Left lung (tissue), 10 donors: ENCODE results near the gene IL22. TPM values are rescaled to one million over a fixed set of nuclear protein-coding genes. Genes with fewer than 3 reads are reported as not detected.

Experiments
- ATAC-seq: fragments of 200-7000 bp; cut with Tn5 transposase; one replicate; pipeline ENCODE4 v1.9.1; 2020; ENCODE audit warnings: moderate library complexity
- DNase-seq, 4 donors: peaks; one replicate each; pipeline ENCODE4 v3.0.0-alpha.2; 2013 to 2020
- H3K27ac ChIP-seq, 2 donors: fragments of 200-600 bp; sonication (generic) in 1 of 2; one replicate each; pipeline versions ENCODE4 v1.5.0 to v1.8.0; 2020 to 2021
- H3K27me3 ChIP-seq, 2 donors: fragments of 200-600 bp; sonication (generic) in 1 of 2; one replicate each; pipeline versions ENCODE4 v1.5.0 to v1.8.0; 2020 to 2021
- H3K36me3 ChIP-seq, 2 donors: fragments of 200-600 bp; sonication (generic) in 1 of 2; one replicate each; pipeline versions ENCODE4 v1.5.0 to v1.8.0; 2020 to 2021
- H3K4me1 ChIP-seq, 2 donors: fragments of 200-600 bp; one replicate each; pipeline ENCODE4 v1.8.0; 2021
- H3K4me3 ChIP-seq, 2 donors: fragments of 200-600 bp; sonication (generic) in 1 of 2; one replicate each; pipeline versions ENCODE4 v1.5.0 to v1.8.0; 2020 to 2021; ENCODE audit warnings: mild to moderate bottlenecking in 1 of 2
- H3K9me3 ChIP-seq, 2 donors: fragments of 200-600 bp; sonication (generic) in 1 of 2; one replicate each; pipeline versions ENCODE4 v1.5.0 to v1.8.0; 2020 to 2021
- intact Hi-C, 2 donors: fragments of 100-400 bp; cut with DNase I; formaldehyde crosslinking; loops; one replicate each; pipeline versions ENCODE4 v1.11.2 to v1.14.2; 2022
- polyA plus RNA-seq, 6 donors: library from polyadenylated mRNA; unstranded; fragments of 120-200 nt; gene quantifications; one replicate each; pipeline ENCODE4 v1.2.1, GENCODE V29; 2013; ENCODE audit not compliant: insufficient read length in 6 of 6
- total RNA-seq, 2 donors: library from RNA; stranded (reverse); fragmentation: NEBNext Ultra II Directional; extraction: Animal tissue kit (Norgen Biotek cat#: 25700); gene quantifications; one replicate each; pipeline ENCODE4 v1.2.1, GENCODE V29; 2021
- TF ChIP-seq, protein P1 (sequence below), 2 donors: fragments of 200-600 bp; sonication (generic) in 1 of 2; IDR thresholded peaks; one replicate each; pipeline versions ENCODE4 v1.5.0 to v1.8.0; 2021; ENCODE audit warnings: antibody characterized with exemption in 2 of 2
- donor health status: DM: no; HTN: yes; CAD: no.
- donor health status: DM: no; HTN: no; CAD: no.

IL22 gene
- total and polyA plus RNA-seq, 8 donors: not detected

DNA sequence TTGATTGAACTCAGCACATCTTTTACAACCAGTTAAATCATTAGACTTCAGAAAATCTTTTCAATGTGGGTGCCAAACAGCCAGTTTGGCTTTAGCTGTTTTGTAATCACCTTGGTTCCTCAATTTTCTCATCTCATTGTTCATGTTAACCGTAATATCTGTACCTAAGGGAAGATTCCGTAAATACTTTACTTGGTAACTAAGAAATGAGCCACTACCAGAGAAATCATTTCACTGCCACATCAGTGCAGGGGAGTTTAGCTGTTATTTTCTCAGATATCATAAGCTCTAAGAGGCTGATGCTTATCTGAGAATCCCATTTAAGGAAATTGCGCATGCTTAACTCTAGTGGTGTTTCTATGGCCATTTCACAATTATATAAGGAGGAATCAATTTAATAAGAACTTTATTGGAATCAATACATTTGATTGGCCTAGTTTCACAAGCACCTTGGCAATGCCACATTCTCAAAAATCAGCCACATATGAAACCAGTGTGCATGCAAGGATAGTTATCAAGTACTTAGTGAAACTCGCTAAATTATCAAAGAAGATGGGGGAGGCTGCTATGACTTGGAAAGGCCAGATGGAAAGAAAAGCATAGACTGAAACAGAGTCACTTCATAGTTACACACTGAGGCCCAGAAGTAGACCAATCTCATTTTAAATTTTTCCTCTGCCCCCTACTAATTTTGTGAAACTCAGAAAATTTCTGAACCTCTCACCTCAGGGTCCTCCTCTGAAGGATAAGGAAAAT, 28.1 kb upstream of the IL22 start:
- intact Hi-C loops: no loop called here
- TF ChIP-seq, protein P1, sequence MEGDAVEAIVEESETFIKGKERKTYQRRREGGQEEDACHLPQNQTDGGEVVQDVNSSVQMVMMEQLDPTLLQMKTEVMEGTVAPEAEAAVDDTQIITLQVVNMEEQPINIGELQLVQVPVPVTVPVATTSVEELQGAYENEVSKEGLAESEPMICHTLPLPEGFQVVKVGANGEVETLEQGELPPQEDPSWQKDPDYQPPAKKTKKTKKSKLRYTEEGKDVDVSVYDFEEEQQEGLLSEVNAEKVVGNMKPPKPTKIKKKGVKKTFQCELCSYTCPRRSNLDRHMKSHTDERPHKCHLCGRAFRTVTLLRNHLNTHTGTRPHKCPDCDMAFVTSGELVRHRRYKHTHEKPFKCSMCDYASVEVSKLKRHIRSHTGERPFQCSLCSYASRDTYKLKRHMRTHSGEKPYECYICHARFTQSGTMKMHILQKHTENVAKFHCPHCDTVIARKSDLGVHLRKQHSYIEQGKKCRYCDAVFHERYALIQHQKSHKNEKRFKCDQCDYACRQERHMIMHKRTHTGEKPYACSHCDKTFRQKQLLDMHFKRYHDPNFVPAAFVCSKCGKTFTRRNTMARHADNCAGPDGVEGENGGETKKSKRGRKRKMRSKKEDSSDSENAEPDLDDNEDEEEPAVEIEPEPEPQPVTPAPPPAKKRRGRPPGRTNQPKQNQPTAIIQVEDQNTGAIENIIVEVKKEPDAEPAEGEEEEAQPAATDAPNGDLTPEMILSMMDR (IDR thresholded peaks at IDR 0.05): no peak
- no peak for ATAC-seq
- Histone ChIP-seq H3K9me3 (no peaks in the 10 kb centered on the region), H3K4me3 (no peak overlapping the region), H3K27ac (no peak overlapping the region), H3K27me3 (no peaks in the 10 kb centered on the region), H3K36me3 (no peaks in the 10 kb centered on the region), H3K4me1 (no peaks in the 10 kb centered on the region)
- DNase-seq: no peak

DNA sequence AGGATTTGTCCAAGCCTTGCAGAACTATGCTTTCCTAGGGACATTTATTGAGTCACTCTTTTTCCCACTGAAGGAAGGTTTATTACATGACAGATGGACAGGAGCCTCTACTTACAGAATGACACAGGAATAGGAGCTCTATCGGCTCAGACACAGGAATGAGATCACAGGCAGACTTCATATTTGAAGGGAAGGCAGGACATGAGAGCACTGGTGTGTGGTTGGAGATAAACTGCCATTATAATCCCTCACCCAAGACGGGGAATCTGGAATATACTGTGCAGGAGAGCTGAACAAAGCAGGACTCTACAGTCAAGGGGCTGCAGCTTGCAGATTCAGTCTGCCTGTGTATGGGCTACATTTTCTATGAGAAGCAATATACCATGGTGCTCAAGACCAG, 26.8 kb upstream of the IL22 start:
- Histone ChIP-seq H3K4me1 (no peaks in the 10 kb centered on the region), H3K4me3 (no peak overlapping the region), H3K27me3 (no peaks in the 10 kb centered on the region), H3K9me3 (no peaks in the 10 kb centered on the region), H3K36me3 (no peaks in the 10 kb centered on the region), H3K27ac (no peak overlapping the region)
- ATAC-seq: no peak
- TF ChIP-seq, protein P1 (IDR thresholded peaks at IDR 0.05): no peak
- no peak for DNase-seq
- intact Hi-C loops: no loop called here

DNA sequence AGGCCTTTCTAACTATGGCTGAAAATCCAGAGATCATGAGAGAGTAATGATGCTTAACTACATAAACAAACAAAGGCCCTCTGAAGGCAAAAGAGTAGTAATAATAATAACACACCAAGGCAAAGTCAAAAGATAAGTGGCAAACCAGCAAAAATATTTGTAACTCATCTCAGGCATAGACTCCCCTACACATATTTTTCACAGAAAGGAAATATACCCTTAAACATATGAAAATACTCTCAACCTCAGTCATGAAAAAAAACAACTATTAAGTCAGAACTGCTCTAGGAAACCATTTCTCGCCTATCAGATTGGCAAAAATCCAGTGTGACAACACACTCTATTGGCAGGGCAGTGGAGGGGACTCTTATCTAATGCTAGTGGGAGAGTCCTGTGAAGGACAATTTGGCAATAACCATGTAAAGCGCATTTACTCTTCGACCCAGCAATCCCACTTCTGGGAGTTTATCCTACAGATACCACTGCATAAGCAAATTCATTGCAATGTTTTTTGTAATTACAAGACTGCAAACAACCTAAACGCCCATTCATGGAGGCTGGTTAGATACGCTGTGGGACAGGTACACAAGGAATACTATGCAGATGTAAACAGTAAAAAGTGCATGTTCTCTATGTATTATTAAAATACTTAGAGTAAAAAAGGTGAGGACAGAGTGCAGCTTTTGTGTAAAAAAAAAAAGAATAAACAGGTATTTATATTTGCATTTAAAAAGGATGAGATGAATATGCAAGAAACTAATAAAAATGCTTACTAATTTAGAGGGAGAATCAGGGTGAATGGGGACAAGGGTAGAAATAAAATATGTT, 26.0 kb upstream of the IL22 start:
- Histone ChIP-seq H3K4me3 (no peak overlapping the region), H3K9me3 (no peaks in the 10 kb centered on the region), H3K36me3 (no peaks in the 10 kb centered on the region), H3K27me3 (no peaks in the 10 kb centered on the region), H3K4me1 (no peaks in the 10 kb centered on the region), H3K27ac (no peak overlapping the region)
- ATAC-seq (no peak), DNase-seq (peak in 1 of 4 donors; percentile 38)
- intact Hi-C loops: no loop called here
- TF ChIP-seq, protein P1 (IDR thresholded peaks at IDR 0.05): no peak

DNA sequence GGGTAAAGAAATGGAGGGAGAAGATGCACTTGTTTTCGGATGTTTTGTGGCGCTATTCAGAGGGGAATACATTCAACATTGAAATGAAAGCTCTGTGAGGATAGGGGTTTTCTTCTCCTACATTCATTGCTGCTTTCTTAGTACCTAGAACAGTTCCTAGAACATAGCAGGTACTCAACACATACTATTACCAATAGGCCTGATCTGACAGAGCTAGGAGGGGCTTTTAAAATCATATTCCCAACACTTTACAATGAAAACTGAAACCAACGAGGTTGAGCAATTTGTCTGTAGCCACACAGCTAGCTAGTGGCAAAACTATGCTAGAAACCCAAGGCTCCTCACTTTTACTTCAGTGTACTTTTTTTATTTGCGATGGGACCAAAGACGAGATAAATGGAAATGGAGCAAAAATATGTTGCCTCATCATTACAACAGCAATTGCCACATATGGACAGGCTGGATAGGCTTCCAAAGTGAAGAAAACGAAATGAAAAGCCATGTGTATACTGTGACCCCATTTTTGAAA, 23.1 kb upstream of the IL22 start:
- H3K27ac ChIP-seq: no peak overlapping the region
- DNase-seq: no peak
- H3K4me1 ChIP-seq: no peaks in the 10 kb centered on the region
- TF ChIP-seq, protein P1 (IDR thresholded peaks at IDR 0.05): no peak
- no peaks in the 10 kb centered on the region for H3K27me3 ChIP-seq
- intact Hi-C loops: no loop called here
- ATAC-seq: no peak
- H3K36me3 ChIP-seq: no peaks in the 10 kb centered on the region
- H3K9me3 ChIP-seq: no peaks in the 10 kb centered on the region
- H3K4me3 ChIP-seq: no peak overlapping the region

DNA sequence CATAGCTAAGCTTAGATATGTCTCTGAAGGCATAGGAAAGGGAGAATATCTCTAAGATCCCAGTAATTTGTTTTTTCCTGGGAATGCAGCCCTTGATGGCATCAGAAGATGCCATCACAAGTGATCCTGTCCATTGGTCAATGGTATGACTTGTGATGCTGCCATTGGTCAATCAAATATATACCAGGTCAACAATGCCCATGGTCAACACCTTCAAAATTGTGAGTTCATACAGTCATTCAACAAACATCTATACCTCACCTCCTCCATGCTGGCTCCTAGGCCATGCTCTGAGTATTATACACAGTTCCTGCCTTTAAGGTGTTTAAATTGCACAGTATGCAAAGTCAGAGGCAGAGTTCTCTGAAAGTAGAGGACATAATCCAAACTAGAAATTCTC, 19.3 kb upstream of the IL22 start:
- intact Hi-C loops: no loop called here
- Histone ChIP-seq H3K4me3 (no peak overlapping the region), H3K4me1 (no peaks in the 10 kb centered on the region), H3K27me3 (no peaks in the 10 kb centered on the region), H3K36me3 (no peaks in the 10 kb centered on the region), H3K9me3 (no peaks in the 10 kb centered on the region), H3K27ac (no peak overlapping the region)
- no peak for DNase-seq
- TF ChIP-seq, protein P1 (IDR thresholded peaks at IDR 0.05): no peak
- no peak for ATAC-seq
